ENCODE measurements around the gene ZGLP1. TPM values are rescaled to one million over a fixed set of nuclear protein-coding genes. Genes with fewer than 3 reads are reported as not detected.

The ZGLP1 gene
- total RNA-seq, 1 donor from 2014 or later = 8.2 TPM

GRCh38 chr19:10286803-10287737 lies 22.5 kb downstream of the ZGLP1 start, which contains the start of gene ICAM4:
Gene ICAM4, plus strand, starts transcription at chr19:10286955. Its CDS starts 58 bp downstream, at chr19:10287013.
- H3K27me3 Mint-ChIP-seq (ENCODE audit: unreplicated experiment) = peaks cover 23% of the 10 kb centered on the region
- H3K27ac Mint-ChIP-seq (ENCODE audit: unreplicated experiment) = no peak within 1 kb of the TSS
- no peak for TF ChIP-seq CTCF (IDR thresholded peaks at IDR 0.05; ENCODE audit: unreplicated experiment)
- no peak within 1 kb of the TSS for H3K4me3 Mint-ChIP-seq (ENCODE audit: unreplicated experiment)
- H3K36me3 Mint-ChIP-seq (ENCODE audit: low read depth, unreplicated experiment) = peaks cover 6% of the 10 kb centered on the region
- H3K9me3 Mint-ChIP-seq (ENCODE audit: unreplicated experiment) = no peaks in the 10 kb centered on the region
- DNase-seq (ENCODE audit: low spot score) = no peak
- H3K4me1 Mint-ChIP-seq (ENCODE audit: unreplicated experiment) = peaks cover 16% of the 10 kb centered on the region

- no peak for TF ChIP-seq CTCF (IDR thresholded peaks at IDR 0.05; ENCODE audit: unreplicated experiment)
- Mint-ChIP-seq H3K9me3 (ENCODE audit: unreplicated experiment) (no peaks in the 10 kb centered on the region), H3K4me1 (ENCODE audit: unreplicated experiment) (peaks cover 13% of the 10 kb centered on the region), H3K27ac (ENCODE audit: unreplicated experiment) (no peak overlapping the region), H3K4me3 (ENCODE audit: unreplicated experiment) (no peak overlapping the region), H3K27me3 (ENCODE audit: unreplicated experiment) (peaks cover 16% of the 10 kb centered on the region), H3K36me3 (ENCODE audit: low read depth, unreplicated experiment) (peaks cover 6% of the 10 kb centered on the region)
- no peak for DNase-seq (ENCODE audit: low spot score)
Measured at GRCh38 chr19:10285393-10285792, 24.2 kb downstream of the ZGLP1 start.

GRCh38 chr19:10284960-10285278 lies 24.7 kb downstream of the ZGLP1 start:
- no peak for DNase-seq (ENCODE audit: low spot score)

GRCh38 chr19:10284065-10284959 lies 25.3 kb downstream of the ZGLP1 start:
- Mint-ChIP-seq H3K27me3 (ENCODE audit: unreplicated experiment) (peaks cover 18% of the 10 kb centered on the region), H3K36me3 (ENCODE audit: low read depth, unreplicated experiment) (peaks cover 6% of the 10 kb centered on the region), H3K4me1 (ENCODE audit: unreplicated experiment) (peaks cover 8% of the 10 kb centered on the region)

More at GRCh38 chr19:10284960-10285278, 24.7 kb downstream of the ZGLP1 start:
- TF ChIP-seq CTCF (IDR thresholded peaks at IDR 0.05; ENCODE audit: unreplicated experiment) = no peak
- H3K36me3 Mint-ChIP-seq (ENCODE audit: low read depth, unreplicated experiment) = peaks cover 6% of the 10 kb centered on the region
- no peak overlapping the region for H3K4me3 Mint-ChIP-seq (ENCODE audit: unreplicated experiment)
- no peak overlapping the region for H3K27ac Mint-ChIP-seq (ENCODE audit: unreplicated experiment)
- peaks cover 15% of the 10 kb centered on the region for H3K27me3 Mint-ChIP-seq (ENCODE audit: unreplicated experiment)
- peaks cover 8% of the 10 kb centered on the region for H3K4me1 Mint-ChIP-seq (ENCODE audit: unreplicated experiment)
- no peaks in the 10 kb centered on the region for H3K9me3 Mint-ChIP-seq (ENCODE audit: unreplicated experiment)

More at GRCh38 chr19:10284065-10284959, 25.3 kb downstream of the ZGLP1 start:
- Mint-ChIP-seq H3K27ac (ENCODE audit: unreplicated experiment) (no peak overlapping the region), H3K4me3 (ENCODE audit: unreplicated experiment) (no peak overlapping the region), H3K9me3 (ENCODE audit: unreplicated experiment) (no peaks in the 10 kb centered on the region)
- TF ChIP-seq CTCF (IDR thresholded peaks at IDR 0.05; ENCODE audit: unreplicated experiment) = no peak
- no peak for DNase-seq (ENCODE audit: low spot score)

Data from endothelial cell (in vitro differentiated cells).